HG03469 (cell line): ENCODE measurements around the gene SLC25A15.

Source experiments
- ATAC-seq: cut with Tn5 transposase; IDR thresholded peaks from one replicate; pipeline ENCODE4 v1.9.1; 2021; ENCODE audit warnings: mild to moderate bottlenecking, moderate library complexity, moderate number of reproducible peaks; ENCODE audit not compliant: unreplicated experiment

SLC25A15 gene

GRCh38 chr13:40789275-40790153, at the start of gene SLC25A15:
TSS of gene SLC25A15 (plus strand) at chr13:40789611. CDS start at chr13:40793227, 3,616 bp downstream.
- peak; percentile 85 for ATAC-seq

- ATAC-seq: no peak
Measured at GRCh38 chr13:40749327-40749726, 40.1 kb upstream of the SLC25A15 start.

DNA sequence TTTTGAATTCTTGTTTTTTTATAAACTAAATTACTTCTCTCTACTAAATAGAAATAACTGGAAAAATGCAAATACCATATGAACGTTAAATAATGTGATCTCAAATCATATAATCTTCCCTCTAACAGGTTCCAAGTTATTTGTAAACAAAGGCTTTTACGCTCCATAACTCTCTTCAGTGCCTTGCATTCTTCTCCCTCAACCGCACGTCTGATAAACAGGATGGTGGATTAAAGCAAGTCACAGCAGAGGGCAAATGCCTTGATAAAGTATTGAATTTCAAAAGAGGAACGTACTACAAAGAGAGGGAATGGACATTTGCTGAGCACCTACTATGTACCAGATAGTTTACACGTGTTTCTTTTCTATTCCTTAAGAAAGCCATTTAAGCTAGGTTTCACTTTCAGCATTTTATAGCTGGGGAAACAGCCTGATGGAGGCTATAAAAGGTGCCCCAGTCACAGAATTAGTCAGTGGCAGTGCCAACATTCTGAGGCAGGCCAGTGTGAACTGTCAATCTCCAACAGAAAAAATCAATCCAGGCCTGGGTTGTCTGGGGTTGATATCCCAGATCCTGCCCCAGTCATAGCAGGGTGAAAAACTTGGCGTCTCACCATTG, 34.2 kb upstream of the SLC25A15 start:
- no peak for ATAC-seq

DNA sequence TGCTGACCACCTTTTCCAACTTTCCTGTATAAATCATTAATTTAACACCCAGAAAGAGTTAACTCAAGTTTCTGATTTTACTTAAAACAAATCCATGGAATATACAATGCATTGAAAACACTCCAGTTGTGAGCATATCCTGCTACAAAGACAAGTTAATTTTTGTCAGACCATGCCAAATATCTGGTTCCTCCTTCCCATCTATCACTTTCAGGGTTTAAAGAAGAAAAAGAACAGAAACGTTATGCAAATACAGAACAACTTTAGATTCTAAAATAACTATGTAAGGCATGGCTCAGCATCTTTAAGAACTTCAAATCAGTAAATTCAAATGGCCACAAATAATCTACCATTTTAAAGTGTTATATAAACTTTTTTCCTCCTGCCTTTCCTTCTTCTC, 33.4 kb upstream of the SLC25A15 start:
- no peak for ATAC-seq

DNA sequence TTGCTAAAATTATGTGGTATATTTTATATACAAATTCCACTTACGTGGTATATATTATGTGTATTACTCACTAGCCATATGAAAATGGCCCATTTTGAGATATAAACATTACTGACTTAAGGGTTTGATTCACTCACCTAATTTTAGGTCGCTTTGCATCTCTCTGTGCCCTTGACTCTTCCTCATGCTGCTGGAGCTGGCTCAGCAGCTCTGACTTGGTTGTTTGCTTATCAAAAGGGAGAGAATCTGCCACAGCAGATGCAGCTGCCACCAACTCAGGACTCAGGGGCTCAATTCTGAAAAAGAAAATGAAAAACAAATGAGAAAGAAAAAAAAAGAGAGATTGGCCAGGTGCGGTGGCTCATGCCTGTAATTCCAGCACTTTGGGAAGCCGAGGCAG, 30.6 kb upstream of the SLC25A15 start:
- ATAC-seq: no peak

DNA sequence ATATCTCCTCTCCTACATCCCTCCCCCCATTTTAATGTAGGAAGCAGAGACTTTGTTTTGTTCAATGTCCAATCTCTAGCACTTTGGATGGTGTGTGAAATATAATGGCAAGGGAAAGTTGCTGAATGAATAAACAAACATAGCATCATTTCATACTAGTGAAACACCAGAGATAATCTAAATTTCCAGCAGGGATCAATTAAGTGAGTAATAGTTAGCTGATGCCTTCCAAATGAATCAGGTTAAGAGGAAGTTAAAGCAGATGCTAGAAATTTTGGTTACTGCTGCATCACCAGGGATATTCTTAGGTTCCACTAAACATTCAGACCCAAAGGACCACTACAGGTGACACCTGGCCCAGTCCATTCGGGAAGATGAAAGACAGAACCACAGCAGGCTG, 26.6 kb upstream of the SLC25A15 start:
- no peak for ATAC-seq

DNA sequence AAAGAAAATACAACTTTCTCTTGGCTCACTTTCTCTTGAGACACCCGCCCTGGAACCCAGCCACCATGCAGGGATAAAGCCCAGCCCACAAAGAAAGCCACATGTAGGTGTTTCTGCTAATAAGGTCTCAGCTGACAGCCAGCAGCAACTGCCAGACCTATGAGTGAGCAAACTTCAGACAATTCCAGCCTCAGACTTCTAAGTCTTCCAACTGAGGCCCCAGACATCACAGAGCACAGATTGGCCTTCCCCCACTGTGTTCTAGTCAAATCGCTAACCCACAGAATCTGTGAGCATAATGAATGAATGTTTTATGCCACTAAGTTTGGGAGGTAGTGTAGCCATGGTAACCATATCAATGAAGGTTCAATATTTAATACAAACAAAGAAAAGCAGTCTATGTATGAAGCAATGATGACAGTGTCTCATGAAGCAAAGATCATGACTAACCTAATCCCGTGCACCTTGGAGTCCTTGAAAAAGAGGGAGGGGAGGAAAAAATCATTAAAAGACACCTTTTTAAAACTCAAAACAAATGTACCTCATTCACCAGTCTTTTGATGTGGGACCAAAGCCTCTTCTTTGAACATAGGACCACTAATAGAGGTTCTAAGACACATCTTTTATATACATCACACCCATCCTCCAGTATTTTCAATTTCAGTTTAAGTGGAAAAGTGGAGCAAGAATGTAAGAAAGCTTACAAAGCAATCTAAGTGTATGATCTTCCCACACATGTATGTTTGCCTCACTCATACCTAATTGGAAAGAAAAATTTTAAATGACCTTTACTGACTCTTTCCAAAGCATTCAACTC, 24.6 kb upstream of the SLC25A15 start:
- ATAC-seq: no peak

DNA sequence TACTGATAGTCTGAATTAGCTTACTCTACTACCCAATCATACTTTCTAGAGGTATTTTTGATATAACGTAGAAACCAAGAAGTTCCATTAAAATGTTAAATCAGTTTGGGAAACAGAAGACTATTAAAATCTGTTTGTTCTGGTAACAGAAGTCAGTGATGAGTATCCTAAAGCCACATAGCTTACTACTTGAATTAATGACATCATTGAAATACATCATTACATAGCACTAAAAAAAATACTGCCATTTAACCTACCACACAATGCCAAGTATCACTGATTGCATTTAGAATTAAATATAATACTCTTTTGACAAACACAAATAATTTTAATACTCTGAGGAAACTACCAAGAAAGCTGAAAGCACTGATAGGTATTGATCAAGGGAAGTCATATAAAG, 23.8 kb upstream of the SLC25A15 start:
- ATAC-seq: no peak

DNA sequence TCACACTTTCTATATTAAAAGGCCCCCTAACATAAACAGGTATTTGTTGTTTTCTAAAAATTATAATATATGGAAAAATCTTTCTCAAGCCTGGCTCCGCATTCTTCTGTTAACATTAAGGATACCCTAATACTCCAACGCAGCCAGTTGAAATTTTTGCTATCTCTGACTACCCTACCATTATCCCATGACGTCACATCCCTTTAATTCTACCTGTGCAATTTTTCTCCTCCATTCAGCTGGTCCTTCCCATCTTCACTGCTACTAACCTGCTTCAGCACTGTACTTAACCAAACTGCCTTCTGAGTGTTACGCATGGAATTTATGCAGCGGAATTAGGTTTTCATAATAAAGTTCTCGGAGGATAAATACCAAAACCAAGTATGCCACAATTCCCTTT, 19.4 kb upstream of the SLC25A15 start:
- no peak for ATAC-seq

DNA sequence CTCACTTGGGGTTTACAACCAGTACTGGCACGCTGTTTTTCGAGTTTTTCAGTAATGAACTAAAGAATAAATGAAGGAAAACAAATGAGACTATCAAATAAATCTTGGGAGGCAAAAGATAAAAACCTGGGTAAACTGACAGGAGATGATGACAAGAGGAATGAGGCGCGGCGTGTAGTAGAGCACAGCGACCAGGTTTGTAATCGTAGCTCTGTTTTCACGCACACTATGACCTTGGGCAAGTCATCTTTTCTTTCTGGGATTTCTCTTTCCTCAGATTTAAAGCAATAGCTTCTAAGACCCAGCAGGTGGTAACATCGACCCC, 18.8 kb upstream of the SLC25A15 start:
- ATAC-seq: no peak

DNA sequence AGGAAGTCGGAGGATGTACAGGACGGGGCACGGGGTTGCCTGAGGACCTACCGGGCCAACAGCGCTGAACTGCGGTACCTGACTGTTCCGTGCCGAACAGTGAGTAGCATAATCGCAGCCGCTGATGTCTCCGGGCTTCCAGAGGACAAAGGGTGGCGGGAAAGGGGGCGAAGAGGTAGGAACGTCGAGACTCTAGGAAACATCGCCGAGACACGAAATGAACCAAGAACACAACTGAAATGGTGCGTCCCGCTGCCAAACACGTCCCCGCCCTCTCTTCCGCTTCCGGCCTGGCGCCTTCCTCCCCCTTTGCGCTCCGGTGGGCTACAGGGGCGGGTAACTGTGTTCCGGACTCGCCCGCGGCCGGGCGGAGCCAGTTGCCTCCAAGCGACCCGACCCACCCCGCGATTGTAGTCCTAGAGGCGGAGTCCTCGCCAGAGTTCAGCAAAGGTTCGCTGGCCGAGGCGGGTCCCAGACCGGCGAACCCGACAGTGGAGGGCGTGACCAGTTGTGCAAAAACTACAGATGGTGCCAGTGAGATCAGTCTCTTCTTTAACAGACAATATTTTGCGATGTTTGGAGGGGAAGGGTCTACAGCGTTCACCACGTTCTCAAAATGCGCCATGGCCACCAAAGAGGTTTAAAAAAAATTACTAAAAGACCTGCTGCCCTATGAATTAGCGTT, 18.3 kb upstream of the SLC25A15 start, which contains the start of gene MRPS31:
TSS of gene MRPS31 (minus strand) at position 257 of the 685 bp plus-strand sequence. CDS start at position 203, 54 bp downstream.
- peak; percentile 95 for ATAC-seq

- ATAC-seq: no peak
Measured at GRCh38 chr13:40772765-40773473, 16.5 kb upstream of the SLC25A15 start.

DNA sequence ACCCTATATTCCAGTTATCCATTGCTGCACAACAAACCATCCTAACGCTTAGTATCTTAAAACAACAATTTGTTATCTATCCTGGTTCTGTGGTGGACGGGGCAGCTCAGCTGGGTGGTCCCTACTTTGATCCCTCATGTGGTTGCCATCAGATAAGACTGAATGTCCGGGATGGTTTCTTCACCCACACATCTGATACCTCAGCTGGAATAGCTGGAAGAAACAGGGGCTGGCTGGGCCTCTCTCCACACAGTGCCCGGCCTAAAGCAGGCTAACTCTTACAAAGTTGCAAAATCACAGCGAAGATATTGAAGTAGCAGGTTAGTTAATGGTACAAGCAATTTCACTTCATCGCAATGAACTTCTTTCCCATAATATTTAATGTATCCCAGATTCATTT, 14.7 kb upstream of the SLC25A15 start:
- ATAC-seq: no peak

DNA sequence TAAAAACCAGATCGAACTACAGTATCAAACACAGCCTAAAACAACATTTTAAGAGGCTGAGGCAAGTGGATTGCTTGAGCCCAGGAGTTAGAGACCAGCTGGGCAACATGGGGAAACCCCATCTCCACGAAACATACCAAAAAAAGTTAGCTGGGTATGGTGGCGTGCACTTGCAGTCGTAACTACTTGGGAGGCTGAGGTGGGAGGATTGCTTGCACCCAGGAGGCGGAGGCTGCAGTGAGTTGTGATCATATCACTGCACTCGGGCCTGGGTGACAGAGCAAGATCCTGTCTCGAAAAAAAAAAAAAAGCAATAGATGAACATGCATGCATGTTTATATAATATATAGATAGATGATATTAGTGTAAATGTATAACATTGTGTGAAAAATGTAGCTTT, 13.2 kb upstream of the SLC25A15 start:
- ATAC-seq: no peak

- peak; percentile 31 for ATAC-seq
Measured at GRCh38 chr13:40776681-40777165, 12.7 kb upstream of the SLC25A15 start.

GRCh38 chr13:40777166-40777808, 12.1 kb upstream of the SLC25A15 start:
- peak; percentile 47 for ATAC-seq

DNA sequence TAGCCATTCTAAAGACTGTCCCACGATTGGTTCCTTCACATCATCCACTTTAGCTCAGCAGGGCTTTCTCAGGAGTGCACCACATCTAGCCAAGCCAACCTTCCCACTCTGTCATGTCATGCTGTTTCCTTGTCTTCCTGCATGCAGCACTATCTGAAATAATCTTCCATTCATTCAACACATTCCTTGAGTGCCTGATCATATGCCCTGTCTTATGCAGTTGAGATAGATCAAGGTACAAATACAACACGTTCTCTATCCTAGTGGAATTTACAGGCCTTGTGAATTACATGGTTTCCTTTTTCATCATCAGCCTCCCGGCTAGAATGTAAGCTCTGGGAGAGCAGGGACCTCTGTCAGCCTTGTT, 11.6 kb upstream of the SLC25A15 start:
- ATAC-seq: no peak

GRCh38 chr13:40779049-40779448, 10.4 kb upstream of the SLC25A15 start:
- ATAC-seq: no peak

GRCh38 chr13:40779796-40780285, 9.6 kb upstream of the SLC25A15 start:
- no peak for ATAC-seq
